GM04503 (cell line): ENCODE results near the gene WNK1.
"Not testable (repeated sequence)": the region's sequence is repeated elsewhere in the genome, so short reads cannot be mapped to it uniquely, and the experiment has no call there.

ENCODE experiments used
- DNase-seq: peaks from one replicate; pipeline ENCODE4 v3.0.0-alpha.2; 2012; ENCODE audit warnings: low read depth

Gene WNK1

GRCh38 chr12:751999-752694, at the start of gene WNK1:
Gene WNK1, plus strand, starts transcription at chr12:752579. Its CDS starts 987 bp downstream, at chr12:753566.
- peak; percentile 95 for DNase-seq

GRCh38 chr12:704516-705242, 47.7 kb upstream of the WNK1 start:
- DNase-seq, result no peak

- not testable (repeated sequence) for DNase-seq
These were observed 44.3 kb upstream of the WNK1 start for GRCh38 chr12:708084-708483.

- DNase-seq, result no peak
These were observed 42.8 kb upstream of the WNK1 start for GRCh38 chr12:709455-710020.

- DNase-seq, result no peak
These were observed 40.1 kb upstream of the WNK1 start for GRCh38 chr12:712172-712863.

GRCh38 chr12:713281-713875, 39.0 kb upstream of the WNK1 start:
- DNase-seq, result no peak

- no peak for DNase-seq
These were observed 35.9 kb upstream of the WNK1 start for GRCh38 chr12:716506-716905.

- DNase-seq, result no peak
These were observed 33.6 kb upstream of the WNK1 start for GRCh38 chr12:718756-719102.

- DNase-seq, result no peak
These were observed 32.0 kb upstream of the WNK1 start for GRCh38 chr12:720231-720941.

GRCh38 chr12:724194-724855, 28.1 kb upstream of the WNK1 start:
- DNase-seq, result no peak

- DNase-seq, result no peak
These were observed 27.3 kb upstream of the WNK1 start for GRCh38 chr12:725076-725475.

- no peak for DNase-seq
These were observed 25.9 kb upstream of the WNK1 start for GRCh38 chr12:726281-727140.

- DNase-seq, result no peak
These were observed 25.1 kb upstream of the WNK1 start for GRCh38 chr12:727321-727720.

GRCh38 chr12:728781-729180, 23.6 kb upstream of the WNK1 start:
- DNase-seq, result no peak

GRCh38 chr12:729221-729620, 23.2 kb upstream of the WNK1 start:
- DNase-seq, result no peak

GRCh38 chr12:730550-730949, 21.8 kb upstream of the WNK1 start:
- no peak for DNase-seq

- no peak for DNase-seq
These were observed 15.1 kb upstream of the WNK1 start for GRCh38 chr12:737122-737739.

GRCh38 chr12:738712-739111, 13.7 kb upstream of the WNK1 start:
- DNase-seq, result no peak

- DNase-seq, result no peak
These were observed 13.0 kb upstream of the WNK1 start for GRCh38 chr12:739349-739748.

GRCh38 chr12:740921-741320, 11.5 kb upstream of the WNK1 start:
- no peak for DNase-seq
